ENCODE measurements around the gene CD101. TPM values are rescaled to one million over a fixed set of nuclear protein-coding genes. Genes with fewer than 3 reads are reported as not detected.
A peak's percentile ranks its signal among the peaks of the same experiment; 100 is the strongest.
"Not testable (repeated sequence)": the region's sequence is repeated elsewhere in the genome, so short reads cannot be mapped to it uniquely, and the experiment has no call there.

Gene CD101
- total RNA-seq, 1 donor from 2014 or later: 0.53 TPM

- DNase-seq (ENCODE audit: low read depth) (no peak), FAIRE-seq (no peak)
- no peak for TF ChIP-seq CTCF (IDR thresholded peaks at IDR 0.05; ENCODE audit: insufficient read depth, low read length, severe bottlenecking)
- Histone ChIP-seq H3K36me3 (ENCODE audit: control insufficient read depth, insufficient read depth, low read length) (peaks cover 12% of the 10 kb centered on the region), H3K4me3 (ENCODE audit: low read depth, low read length) (no peak overlapping the region), H3K27me3 (ENCODE audit: control insufficient read depth, insufficient read depth, low read length) (no peaks in the 10 kb centered on the region)
Measured at GRCh38 chr1:116971258-116971860, 30.2 kb upstream of the CD101 start.

GRCh38 chr1:116971965-116972673 lies 29.4 kb upstream of the CD101 start:
- Histone ChIP-seq H3K36me3 (ENCODE audit: control insufficient read depth, insufficient read depth, low read length) (peaks cover 10% of the 10 kb centered on the region), H3K4me3 (ENCODE audit: low read depth, low read length) (no peak overlapping the region), H3K27me3 (ENCODE audit: control insufficient read depth, insufficient read depth, low read length) (no peaks in the 10 kb centered on the region)
- no peak for TF ChIP-seq CTCF (IDR thresholded peaks at IDR 0.05; ENCODE audit: insufficient read depth, low read length, severe bottlenecking)
- DNase-seq (ENCODE audit: low read depth): peak; percentile 59
- FAIRE-seq: no peak

- H3K27me3 ChIP-seq (ENCODE audit: control insufficient read depth, insufficient read depth, low read length): no peaks in the 10 kb centered on the region
- no peak for FAIRE-seq
- peaks cover 8% of the 10 kb centered on the region for H3K36me3 ChIP-seq (ENCODE audit: control insufficient read depth, insufficient read depth, low read length)
- H3K4me3 ChIP-seq (ENCODE audit: low read depth, low read length): no peak overlapping the region
- TF ChIP-seq CTCF (IDR thresholded peaks at IDR 0.05; ENCODE audit: insufficient read depth, low read length, severe bottlenecking): no peak
- DNase-seq (ENCODE audit: low read depth): peak; percentile 61
Measured at GRCh38 chr1:116972674-116973030, 28.9 kb upstream of the CD101 start.

- not testable (repeated sequence) for DNase-seq (ENCODE audit: low read depth); FAIRE-seq; H3K27me3 ChIP-seq (ENCODE audit: control insufficient read depth, insufficient read depth, low read length); H3K4me3 ChIP-seq (ENCODE audit: low read depth, low read length)
- peaks cover 10% of the 10 kb centered on the region for H3K36me3 ChIP-seq (ENCODE audit: control insufficient read depth, insufficient read depth, low read length)
Measured at GRCh38 chr1:116980309-116980708, 21.3 kb upstream of the CD101 start.

GRCh38 chr1:116981521-116982037 lies 20.0 kb upstream of the CD101 start:
- FAIRE-seq (no peak), DNase-seq (ENCODE audit: low read depth) (no peak)
- Histone ChIP-seq H3K36me3 (ENCODE audit: control insufficient read depth, insufficient read depth, low read length) (peaks cover 13% of the 10 kb centered on the region), H3K4me3 (ENCODE audit: low read depth, low read length) (no peak overlapping the region), H3K27me3 (ENCODE audit: control insufficient read depth, insufficient read depth, low read length) (no peaks in the 10 kb centered on the region)
- no peak for TF ChIP-seq CTCF (IDR thresholded peaks at IDR 0.05; ENCODE audit: insufficient read depth, low read length, severe bottlenecking)

GRCh38 chr1:116982319-116983004 lies 19.1 kb upstream of the CD101 start:
- Histone ChIP-seq H3K27me3 (ENCODE audit: control insufficient read depth, insufficient read depth, low read length) (no peaks in the 10 kb centered on the region), H3K4me3 (ENCODE audit: low read depth, low read length) (no peak overlapping the region), H3K36me3 (ENCODE audit: control insufficient read depth, insufficient read depth, low read length) (peaks cover 18% of the 10 kb centered on the region)
- no peak for TF ChIP-seq CTCF (IDR thresholded peaks at IDR 0.05; ENCODE audit: insufficient read depth, low read length, severe bottlenecking)
- DNase-seq (ENCODE audit: low read depth) (no peak), FAIRE-seq (no peak)

All from bronchial epithelial cell (primary cell).